Measurements from ENCODE around the gene JAG1.

Gene JAG1

DNA sequence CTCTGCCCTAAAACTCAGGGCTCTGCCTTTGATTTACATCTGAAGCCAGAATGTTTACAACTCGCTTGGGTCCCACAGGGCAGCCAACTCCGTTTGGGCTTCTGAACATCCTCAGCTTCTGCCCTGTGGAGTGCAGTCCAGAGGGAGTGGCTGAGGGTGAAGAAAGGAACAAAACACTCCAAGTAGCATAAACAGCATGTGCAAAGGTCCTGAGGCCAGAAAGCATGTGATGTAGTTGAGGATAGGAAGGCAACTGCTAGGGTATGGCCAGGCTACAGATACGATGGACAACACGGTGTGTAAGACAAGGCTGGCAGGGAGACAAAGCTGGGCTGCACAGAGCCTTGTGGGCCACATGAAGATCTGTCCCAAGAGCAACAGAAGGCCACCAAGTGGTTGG lies 12.5 kb downstream of the JAG1 start:
- Histone ChIP-seq H4K20me1 (ENCODE audit: control insufficient read depth, insufficient read depth, low read depth, low read length) (no peaks in the 10 kb centered on the region), H3K79me2 (ENCODE audit: control insufficient read depth, low read length) (no peaks in the 10 kb centered on the region), H3F3A (ENCODE audit: control insufficient read depth, insufficient read depth) (no peaks in the 10 kb centered on the region), H3K4me2 (ENCODE audit: low read length) (no peak overlapping the region), H3K4me3 (ENCODE audit: low read length) (no peak overlapping the region), H3K9me3 (ENCODE audit: control insufficient read depth, insufficient read depth, low read length) (no peaks in the 10 kb centered on the region), H3K36me3 (ENCODE audit: control insufficient read depth, low read length) (no peaks in the 10 kb centered on the region), H3K9me2 (replicated peaks; ENCODE audit: control insufficient read depth, low read length) (no peaks in the 10 kb centered on the region), H3K27me3 (ENCODE audit: control insufficient read depth, low read length) (peaks cover 25% of the 10 kb centered on the region), H3K4me1 (ENCODE audit: control insufficient read depth, low read length) (no peaks in the 10 kb centered on the region), H3K27ac (ENCODE audit: low read depth, low read length) (no peak overlapping the region)
- TF ChIP-seq, protein P1, sequence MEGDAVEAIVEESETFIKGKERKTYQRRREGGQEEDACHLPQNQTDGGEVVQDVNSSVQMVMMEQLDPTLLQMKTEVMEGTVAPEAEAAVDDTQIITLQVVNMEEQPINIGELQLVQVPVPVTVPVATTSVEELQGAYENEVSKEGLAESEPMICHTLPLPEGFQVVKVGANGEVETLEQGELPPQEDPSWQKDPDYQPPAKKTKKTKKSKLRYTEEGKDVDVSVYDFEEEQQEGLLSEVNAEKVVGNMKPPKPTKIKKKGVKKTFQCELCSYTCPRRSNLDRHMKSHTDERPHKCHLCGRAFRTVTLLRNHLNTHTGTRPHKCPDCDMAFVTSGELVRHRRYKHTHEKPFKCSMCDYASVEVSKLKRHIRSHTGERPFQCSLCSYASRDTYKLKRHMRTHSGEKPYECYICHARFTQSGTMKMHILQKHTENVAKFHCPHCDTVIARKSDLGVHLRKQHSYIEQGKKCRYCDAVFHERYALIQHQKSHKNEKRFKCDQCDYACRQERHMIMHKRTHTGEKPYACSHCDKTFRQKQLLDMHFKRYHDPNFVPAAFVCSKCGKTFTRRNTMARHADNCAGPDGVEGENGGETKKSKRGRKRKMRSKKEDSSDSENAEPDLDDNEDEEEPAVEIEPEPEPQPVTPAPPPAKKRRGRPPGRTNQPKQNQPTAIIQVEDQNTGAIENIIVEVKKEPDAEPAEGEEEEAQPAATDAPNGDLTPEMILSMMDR (IDR thresholded peaks at IDR 0.05; ENCODE audit: low read depth, low read length, poor library complexity, severe bottlenecking) = no peak
- no peak for TF ChIP-seq EZH2phosphoT487 (IDR thresholded peaks at IDR 0.05; ENCODE audit: borderline replicate concordance, low read length)

DNA sequence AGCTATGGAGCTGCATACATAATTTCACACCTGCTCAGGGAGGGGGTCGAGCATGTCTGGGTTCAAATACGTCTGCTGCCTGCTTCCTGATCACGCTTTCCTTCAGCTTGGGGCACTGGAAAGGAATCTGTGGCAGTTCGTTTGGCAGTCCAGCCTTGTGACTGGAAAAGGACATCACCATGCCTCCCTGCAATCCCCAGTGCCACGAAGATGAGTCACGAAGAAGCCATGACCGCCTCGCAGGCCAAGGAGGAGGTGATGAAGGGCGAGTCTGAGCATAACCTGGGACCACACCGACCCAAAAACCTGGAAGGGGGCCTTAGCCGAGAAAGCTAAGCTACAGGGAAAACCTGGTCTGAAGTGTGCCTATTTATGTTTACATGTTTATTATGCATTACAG lies 13.1 kb downstream of the JAG1 start:
- H3K4me1 ChIP-seq (ENCODE audit: control insufficient read depth, low read length) = no peaks in the 10 kb centered on the region
- H3K27me3 ChIP-seq (ENCODE audit: control insufficient read depth, low read length) = peaks cover 22% of the 10 kb centered on the region
- no peak overlapping the region for H3K4me2 ChIP-seq (ENCODE audit: low read length)
- no peak overlapping the region for H3K27ac ChIP-seq (ENCODE audit: low read depth, low read length)
- H3K9me3 ChIP-seq (ENCODE audit: control insufficient read depth, insufficient read depth, low read length) = no peaks in the 10 kb centered on the region
- no peaks in the 10 kb centered on the region for H3F3A ChIP-seq (ENCODE audit: control insufficient read depth, insufficient read depth)
- H3K36me3 ChIP-seq (ENCODE audit: control insufficient read depth, low read length) = no peaks in the 10 kb centered on the region
- H3K9me2 ChIP-seq (replicated peaks; ENCODE audit: control insufficient read depth, low read length) = no peaks in the 10 kb centered on the region
- no peak overlapping the region for H3K4me3 ChIP-seq (ENCODE audit: low read length)
- no peaks in the 10 kb centered on the region for H3K79me2 ChIP-seq (ENCODE audit: control insufficient read depth, low read length)
- no peaks in the 10 kb centered on the region for H4K20me1 ChIP-seq (ENCODE audit: control insufficient read depth, insufficient read depth, low read depth, low read length)
- TF ChIP-seq EZH2phosphoT487 (IDR thresholded peaks at IDR 0.05; ENCODE audit: borderline replicate concordance, low read length) = no peak
- TF ChIP-seq, protein P1 (IDR thresholded peaks at IDR 0.05; ENCODE audit: low read depth, low read length, poor library complexity, severe bottlenecking) = no peak

DNA sequence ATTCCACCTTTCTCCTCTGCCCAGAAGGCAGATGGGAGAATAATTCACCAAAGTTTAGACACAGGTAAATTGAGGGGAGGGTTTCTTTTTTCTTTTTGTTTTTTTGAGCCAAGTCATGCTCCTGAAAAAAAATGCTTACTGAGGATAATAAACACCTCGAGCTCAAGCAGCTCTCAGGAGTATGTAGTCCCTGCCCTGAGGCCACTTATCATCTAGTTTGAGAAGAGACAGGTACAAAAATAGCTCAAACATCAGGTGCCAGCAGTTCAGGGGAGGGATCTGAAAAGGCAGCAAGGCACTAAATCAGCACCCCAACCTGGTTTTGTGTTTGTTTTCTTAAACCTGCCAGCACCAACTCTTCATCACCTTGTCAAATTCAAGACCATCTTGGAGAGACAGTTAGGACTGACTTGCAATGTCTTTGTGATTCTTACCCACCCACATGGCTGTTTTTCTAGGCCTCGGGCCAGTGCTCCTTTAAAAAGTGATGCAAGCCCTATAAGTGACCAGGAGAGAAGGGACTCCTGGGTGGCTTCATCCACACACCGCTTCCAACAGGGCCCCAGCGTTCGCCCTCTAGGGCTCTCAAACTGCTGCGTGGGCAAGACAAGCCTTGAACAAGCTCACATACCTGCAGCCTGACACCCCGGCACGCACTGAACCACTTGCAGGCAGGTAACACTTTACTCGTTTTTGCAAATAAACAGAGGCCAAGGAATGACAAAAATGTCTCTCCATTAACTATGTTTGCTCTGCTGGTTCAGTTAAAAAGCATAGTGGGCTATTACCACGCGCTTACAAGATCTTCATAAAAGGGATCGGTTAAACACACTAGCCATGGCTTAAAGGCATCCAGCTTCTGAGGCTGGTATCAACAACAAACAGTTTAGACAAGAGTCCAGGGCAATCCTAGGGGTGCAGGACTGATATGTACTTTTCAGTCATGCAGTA lies 13.9 kb downstream of the JAG1 start:
- Histone ChIP-seq H3F3A (ENCODE audit: control insufficient read depth, insufficient read depth) (no peaks in the 10 kb centered on the region), H3K9me2 (replicated peaks; ENCODE audit: control insufficient read depth, low read length) (no peaks in the 10 kb centered on the region), H3K36me3 (ENCODE audit: control insufficient read depth, low read length) (no peaks in the 10 kb centered on the region), H3K4me3 (ENCODE audit: low read length) (no peak overlapping the region), H3K27ac (ENCODE audit: low read depth, low read length) (no peak overlapping the region), H3K4me2 (ENCODE audit: low read length) (no peak overlapping the region), H4K20me1 (ENCODE audit: control insufficient read depth, insufficient read depth, low read depth, low read length) (no peaks in the 10 kb centered on the region), H3K4me1 (ENCODE audit: control insufficient read depth, low read length) (no peaks in the 10 kb centered on the region), H3K9me3 (ENCODE audit: control insufficient read depth, insufficient read depth, low read length) (no peaks in the 10 kb centered on the region), H3K79me2 (ENCODE audit: control insufficient read depth, low read length) (no peaks in the 10 kb centered on the region), H3K27me3 (ENCODE audit: control insufficient read depth, low read length) (peaks cover 18% of the 10 kb centered on the region)
- TF ChIP-seq, protein P1 (IDR thresholded peaks at IDR 0.05; ENCODE audit: low read depth, low read length, poor library complexity, severe bottlenecking) = no peak
- no peak for TF ChIP-seq EZH2phosphoT487 (IDR thresholded peaks at IDR 0.05; ENCODE audit: borderline replicate concordance, low read length)

Measured in DOHH2 (cell line).